NCI-H526 treated with DMSO at 0.1 percent for 48 hours (cell line): Measurements from ENCODE around the gene CFAP210.
"Not testable (repeated sequence)": the region's sequence is repeated elsewhere in the genome, so short reads cannot be mapped to it uniquely, and the experiment has no call there.

Experiments
- DNase-seq: peaks from one replicate; lab custom pipeline; 2025; lab: John Stamatoyannopoulos, UW

The CFAP210 gene

GRCh38 chr2:169619946-169620345, 74.3 kb downstream of the CFAP210 start:
- DNase-seq, result no peak

- not testable (repeated sequence) for DNase-seq
These were observed 78.2 kb downstream of the CFAP210 start for GRCh38 chr2:169615982-169616381.

- no peak for DNase-seq
These were observed 80.3 kb downstream of the CFAP210 start for GRCh38 chr2:169613876-169614275.

GRCh38 chr2:169609264-169609663, 84.9 kb downstream of the CFAP210 start:
- no peak for DNase-seq

- no peak for DNase-seq
These were observed 94.6 kb downstream of the CFAP210 start for GRCh38 chr2:169599568-169599967.

- DNase-seq, result no peak
These were observed 95.2 kb downstream of the CFAP210 start for GRCh38 chr2:169598982-169599381.

- DNase-seq, result not testable (repeated sequence)
These were observed 97.7 kb downstream of the CFAP210 start for GRCh38 chr2:169596546-169596945.
